Right ventricle myocardium superior (tissue), 1 donor: ENCODE data around the gene CCL4. TPM values are rescaled to one million over a fixed set of nuclear protein-coding genes. Genes with fewer than 3 reads are reported as not detected.
"Not testable (repeated sequence)": the region's sequence is repeated elsewhere in the genome, so short reads cannot be mapped to it uniquely, and the experiment has no call there.

ENCODE experiments used
- ATAC-seq: fragments of 200-7000 bp; cut with Tn5 transposase; one replicate; pipeline ENCODE4 v1.9.1; 2020; ENCODE audit warnings: mild to moderate bottlenecking; ENCODE audit not compliant: poor library complexity
- DNase-seq: peaks from one replicate; pipeline ENCODE4 v3.0.0-alpha.2; 2020
- intact Hi-C: fragments of 100-400 bp; cut with DNase I; formaldehyde crosslinking; loops from one replicate; pipeline ENCODE4 v1.11.2; 2022
- total RNA-seq: library from RNA; stranded (reverse); fragmentation: NEBNext Ultra II Directional; extraction: Animal tissue kit (Norgen Biotek cat#: 25700); gene quantifications from one replicate; pipeline ENCODE4 v1.2.1, GENCODE V29; 2021
- donor health status: DM: no; HTN: yes; CAD: no; lungs with severe emphysema.

Gene CCL4
- total RNA-seq, 1 donor from 2014 or later, result 0.62 TPM

DNA sequence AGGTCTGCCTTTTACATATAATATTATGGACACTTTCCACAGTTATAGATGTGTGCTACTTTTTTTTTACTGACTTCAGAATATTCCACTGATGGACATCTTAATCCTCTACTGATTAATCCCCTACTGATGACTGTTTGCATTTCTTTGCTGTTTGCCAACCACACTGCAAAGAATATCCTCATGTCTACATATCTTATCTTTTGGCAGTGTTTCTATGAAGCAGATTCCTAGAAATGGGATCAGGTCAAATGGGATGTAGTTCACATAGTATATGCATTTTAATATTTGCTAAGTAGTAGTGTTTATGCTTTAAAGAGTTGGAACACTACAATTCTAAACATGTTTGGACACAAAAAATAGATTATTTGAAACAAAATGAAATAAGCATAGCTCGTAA is 16.8 kb upstream of the CCL4 start:
- ATAC-seq, result no peak
- intact Hi-C loops, result no loop called here

DNA sequence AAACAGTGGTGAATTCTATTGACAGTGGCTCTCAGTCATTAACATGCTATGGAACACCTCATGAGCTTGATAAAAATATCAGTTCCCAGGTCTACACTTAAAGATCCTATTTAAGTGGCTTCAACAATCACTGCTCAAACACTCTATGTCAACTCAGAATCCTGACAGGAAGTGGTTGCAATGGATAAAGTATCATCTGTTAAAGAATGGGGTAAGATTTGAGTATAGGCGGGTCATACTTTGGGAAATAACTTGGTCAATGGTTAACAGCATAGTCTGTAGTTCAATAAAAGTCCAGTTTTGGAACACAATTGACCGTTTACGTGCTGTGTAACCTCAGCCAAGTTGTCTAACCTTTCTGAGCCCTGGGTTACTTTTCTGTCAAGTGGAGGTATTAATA is 16.2 kb upstream of the CCL4 start:
- intact Hi-C loops, ATAC-seq, DNase-seq: not testable (repeated sequence)

More for the DNA sequence above, 16.8 kb upstream of the CCL4 start:
- DNase-seq, result no peak

DNA sequence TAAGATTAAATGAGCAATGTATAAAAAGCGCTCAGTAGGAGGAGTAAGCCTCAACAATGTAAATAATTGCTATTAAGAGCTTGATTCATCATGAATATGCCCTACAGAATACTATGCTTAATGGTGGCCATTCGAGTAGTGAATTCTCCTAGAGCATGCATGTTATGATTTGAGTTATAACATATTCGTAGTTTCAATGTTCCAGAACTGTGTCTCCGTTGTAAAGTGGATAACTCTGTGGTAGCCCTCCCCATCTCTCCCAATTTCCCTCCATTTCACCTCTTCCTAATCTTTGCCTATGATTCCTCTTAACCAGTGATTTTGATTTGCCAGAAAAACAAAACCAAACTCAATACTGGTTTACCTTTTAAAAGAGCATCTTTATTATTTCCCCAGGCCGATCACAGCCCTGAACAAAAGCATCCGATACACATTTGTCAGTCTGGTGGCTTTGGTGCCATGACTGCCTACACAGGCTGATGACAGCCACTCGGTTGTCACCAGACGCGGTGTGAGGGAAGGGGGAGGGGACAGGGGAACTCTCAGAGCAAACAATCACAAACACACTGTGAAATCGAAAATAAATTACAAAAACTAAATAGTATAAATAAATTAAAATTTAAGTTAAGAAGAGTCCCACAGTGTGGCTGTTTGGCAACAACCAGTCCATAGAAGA is 15.6 kb upstream of the CCL4 start:
- intact Hi-C loops, result not testable (repeated sequence)

DNA sequence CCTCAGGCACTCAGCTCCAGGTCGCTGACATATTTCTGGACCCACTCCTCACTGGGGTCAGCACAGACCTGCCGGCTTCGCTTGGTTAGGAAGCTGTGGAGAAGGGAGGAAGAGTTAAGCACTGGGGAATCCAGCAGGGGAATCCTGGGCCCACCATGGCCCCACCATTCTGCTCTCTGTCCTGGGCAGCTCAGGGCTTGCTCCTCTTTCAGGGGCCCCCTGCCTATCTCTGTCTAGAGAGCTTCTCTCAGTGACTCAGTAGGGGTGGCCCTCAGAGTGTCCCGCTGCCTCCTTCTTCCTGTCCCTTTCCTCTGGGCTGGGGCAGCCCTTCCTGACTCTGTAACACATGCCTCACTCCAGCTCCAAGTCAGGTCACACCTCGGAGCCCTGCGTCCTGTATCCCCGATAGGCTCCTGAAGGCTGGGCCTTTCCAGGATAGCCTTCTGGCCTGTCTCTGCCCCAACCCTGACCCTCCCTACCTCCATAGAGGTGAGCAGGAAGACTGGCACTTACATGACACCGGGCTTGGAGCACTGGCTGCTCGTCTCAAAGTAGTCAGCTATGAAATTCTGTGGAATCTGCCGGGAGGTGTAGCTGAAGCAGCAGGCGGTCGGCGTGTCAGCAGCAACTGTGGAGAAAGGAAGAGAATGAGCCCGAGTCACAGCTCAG is 14.8 kb upstream of the CCL4 start:
- ATAC-seq, result no peak
- no peak for DNase-seq
- intact Hi-C loops, result no loop called here

More for the DNA sequence above, 15.6 kb upstream of the CCL4 start:
- ATAC-seq, DNase-seq: not testable (repeated sequence)

DNA sequence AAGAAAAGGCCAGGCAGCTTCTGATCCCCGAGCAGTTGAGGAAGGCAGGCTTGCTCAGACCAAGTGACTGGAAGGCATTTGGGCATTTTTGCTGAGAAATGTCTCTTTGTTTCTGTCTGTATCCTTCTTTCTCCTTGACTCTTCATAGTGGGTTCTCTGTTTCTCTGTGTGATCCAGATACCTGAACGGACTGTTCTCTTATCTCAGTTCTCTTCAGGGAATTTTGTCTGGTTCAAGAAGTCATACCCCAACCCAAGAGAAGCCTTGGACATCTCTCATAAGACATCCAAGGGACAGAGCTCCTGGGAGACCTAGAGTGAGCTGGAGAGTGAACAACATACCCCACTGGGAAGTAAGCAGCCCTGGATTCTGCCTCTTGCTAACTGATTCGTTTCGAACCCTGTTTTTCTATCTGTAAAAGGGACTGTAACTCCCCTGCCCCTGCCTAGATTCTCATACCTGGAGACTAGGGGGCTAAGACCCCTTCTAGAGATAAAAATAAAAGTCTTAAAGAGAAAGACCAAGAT is 14.2 kb upstream of the CCL4 start:
- intact Hi-C loops, result no loop called here
- no peak for ATAC-seq
- DNase-seq, result no peak

DNA sequence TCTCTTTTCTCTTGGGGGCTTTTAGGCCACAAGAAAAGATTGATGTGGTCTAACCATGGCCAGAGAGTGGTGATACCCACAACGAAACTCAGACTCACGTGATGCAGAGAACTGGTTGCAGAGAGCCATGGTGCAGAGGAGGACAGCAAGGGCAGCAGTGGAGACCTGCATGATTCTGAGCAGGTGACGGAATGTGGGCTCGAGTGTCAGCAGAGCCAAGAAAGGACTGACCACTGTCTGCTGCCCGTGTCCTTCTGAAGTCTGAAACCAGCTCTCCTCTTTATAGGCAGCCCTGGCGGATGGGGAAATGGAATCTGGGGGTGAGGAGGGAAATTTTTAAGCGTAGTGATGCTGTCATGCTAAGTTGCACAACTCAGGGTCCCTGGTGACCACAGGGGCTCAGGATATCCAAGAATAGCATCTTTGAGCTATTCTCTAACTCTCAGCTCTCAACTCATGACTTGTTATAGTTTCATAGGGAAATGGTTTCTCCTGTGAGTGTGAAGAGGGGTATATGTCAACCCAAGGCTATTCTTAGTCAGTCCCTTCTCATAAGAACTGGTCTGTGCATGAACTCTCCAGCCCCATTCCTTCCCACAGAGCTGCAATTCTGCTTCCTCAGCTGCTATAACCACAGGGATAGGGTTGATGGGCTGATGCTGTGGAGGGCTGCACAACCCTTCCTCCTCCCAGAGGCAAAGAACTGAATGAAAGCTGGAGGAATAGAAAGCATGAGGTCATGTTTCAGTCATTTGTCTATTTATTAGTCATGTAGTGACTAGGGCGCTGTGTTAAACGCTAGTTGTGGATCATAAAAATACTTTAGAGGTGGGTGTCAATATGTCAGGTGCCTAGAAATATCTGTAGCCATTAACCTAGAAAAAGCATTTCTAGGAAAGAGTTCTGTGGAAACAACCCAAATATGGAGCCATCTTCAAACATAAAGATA is 13.5 kb upstream of the CCL4 start, which contains the start of gene CCL3:
TSS of gene CCL3 (minus strand) at position 256 of the 949 bp plus-strand sequence. CDS start at position 171, 85 bp downstream.
- peak; percentile 39 for DNase-seq
- intact Hi-C loops, result no loop called here
- ATAC-seq, result peak; percentile 58

DNA sequence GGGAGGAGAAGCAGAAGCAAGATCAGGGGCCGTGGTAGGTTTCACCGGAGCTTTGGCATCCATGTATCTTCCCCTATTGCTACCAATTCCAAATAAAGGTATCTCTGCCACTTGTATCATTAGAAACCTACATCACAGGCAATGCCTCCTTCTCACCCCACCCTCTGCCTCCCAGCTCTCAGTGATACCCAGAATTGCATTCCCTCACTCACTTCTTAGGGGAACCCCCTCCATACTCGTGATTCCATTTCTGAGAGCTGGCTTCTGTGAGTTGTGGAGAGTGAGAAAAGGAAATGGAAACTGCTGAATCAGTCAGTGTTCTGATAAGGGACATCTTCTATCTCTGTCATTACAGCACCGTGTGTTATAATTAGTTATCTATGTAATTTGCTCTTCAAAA is 11.4 kb upstream of the CCL4 start:
- intact Hi-C loops, result no loop called here
- ATAC-seq, result no peak
- no peak for DNase-seq

DNA sequence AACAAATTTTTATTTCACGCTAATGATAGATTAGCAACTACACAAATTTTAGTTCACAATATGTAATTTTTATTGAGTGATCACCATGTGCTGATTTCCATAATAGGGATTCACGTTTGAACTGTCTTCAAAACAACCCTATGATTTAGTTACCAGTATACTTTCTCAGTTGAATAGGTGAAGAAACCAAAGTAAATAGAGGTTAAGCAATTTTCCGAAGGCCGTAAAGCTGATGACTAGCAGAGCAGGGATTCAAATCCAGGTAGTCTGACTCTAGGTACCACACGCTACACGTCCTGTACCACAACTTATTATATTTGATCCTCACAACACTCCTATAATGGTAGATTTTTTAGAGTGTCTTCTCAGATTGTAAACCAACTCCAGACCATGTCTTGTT is 10.9 kb upstream of the CCL4 start:
- intact Hi-C loops, ATAC-seq: not testable (repeated sequence)

DNA sequence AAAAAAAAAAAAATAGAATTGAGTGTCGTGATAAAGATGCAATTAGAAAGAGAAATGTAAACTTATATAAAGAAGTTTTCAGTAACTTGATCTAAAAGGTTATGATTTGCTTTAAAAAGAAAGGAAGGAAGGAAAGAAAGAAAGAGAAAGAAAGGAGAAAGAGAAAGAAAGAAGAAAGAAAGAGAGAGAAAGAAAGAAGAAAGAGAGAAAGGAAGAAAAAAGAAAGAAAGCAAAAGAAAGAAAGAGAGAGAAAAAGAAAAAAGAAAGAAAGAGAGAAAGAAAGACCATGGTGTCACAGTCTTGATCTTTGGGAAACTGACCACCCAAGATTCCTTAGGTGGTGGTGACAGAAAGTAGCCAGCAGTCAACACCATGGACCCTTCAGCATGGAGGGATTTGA is 9.4 kb upstream of the CCL4 start:
- DNase-seq (no peak), ATAC-seq (no peak)
- intact Hi-C loops, result no loop called here

More for the DNA sequence above, 10.9 kb upstream of the CCL4 start:
- not testable (repeated sequence) for DNase-seq

DNA sequence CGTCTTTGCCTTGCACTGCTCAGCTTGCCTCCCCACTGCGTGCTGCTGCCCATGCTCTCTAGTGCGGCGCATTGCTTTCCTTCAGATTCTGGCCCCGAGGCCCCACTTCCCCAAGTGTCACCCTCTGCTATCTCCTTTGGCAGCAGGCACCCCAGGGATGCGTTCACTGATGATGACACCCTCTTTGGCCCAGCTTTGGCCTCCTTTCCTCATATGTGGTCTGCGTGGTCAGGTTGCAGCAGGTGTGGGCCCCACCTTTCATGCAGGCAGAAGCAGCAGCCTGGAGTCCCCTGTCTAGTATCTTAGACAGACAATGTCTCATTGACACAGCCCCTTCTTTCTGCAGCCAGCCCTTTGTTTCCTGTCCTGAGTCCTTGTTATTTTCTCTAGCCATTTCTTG is 8.9 kb upstream of the CCL4 start:
- DNase-seq (no peak), ATAC-seq (no peak)
- intact Hi-C loops, result no loop called here

DNA sequence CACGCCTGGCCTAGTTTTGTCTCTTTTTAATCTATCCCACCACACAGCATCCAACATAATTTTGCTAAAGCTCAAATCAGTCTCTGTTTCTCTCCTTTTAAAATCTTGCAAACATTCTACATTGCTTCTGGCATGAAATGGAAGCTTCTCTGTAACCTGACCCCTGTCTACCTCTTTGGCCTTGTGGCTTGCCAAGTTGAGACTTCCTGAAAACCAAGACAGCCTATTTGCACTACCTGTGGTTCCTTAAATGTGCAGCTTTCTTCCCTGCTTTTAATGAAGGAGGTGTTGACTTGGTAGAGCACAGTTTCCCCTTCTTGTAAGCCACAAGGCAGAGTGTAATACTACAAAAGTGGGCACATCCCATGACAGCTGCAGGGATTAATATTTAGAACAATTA is 7.6 kb upstream of the CCL4 start:
- intact Hi-C loops, result no loop called here
- ATAC-seq, result no peak
- no peak for DNase-seq

DNA sequence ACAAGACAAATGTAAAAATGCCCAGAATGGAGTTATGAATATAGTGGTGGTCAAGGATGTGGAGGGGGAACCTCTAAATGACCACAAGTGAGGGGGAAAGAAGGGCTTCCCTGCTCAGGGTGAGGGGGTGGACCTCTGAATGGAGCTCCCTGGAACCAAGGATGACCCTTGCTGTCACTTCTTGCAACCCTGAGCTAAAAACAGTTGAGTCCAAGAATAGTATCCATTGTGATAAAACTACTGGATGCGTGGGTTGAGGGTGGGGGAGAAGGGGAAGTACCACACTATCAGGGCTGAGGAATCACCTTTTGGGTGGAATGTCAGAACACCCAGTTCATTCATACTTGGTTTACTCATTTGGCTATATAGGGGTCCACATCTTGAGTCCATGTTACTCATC is 4.6 kb upstream of the CCL4 start:
- DNase-seq, intact Hi-C loops, ATAC-seq: not testable (repeated sequence)

DNA sequence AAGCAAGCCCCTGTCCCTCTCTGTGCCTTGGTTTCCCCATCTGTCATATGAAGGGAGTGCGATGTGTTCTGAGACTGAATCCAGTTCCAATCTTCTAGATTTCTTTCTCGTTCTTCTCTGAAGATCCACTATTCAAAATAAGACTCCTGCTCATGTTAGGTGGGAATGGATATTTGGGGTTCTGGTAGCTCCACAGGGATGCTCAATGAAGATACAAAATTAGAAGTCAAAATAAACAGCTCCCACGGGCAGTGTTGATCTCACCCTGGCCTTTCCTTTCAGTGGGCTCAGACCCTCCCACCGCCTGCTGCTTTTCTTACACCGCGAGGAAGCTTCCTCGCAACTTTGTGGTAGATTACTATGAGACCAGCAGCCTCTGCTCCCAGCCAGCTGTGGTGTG is 619 bp downstream of the CCL4 start:
- ATAC-seq, DNase-seq, intact Hi-C loops: not testable (repeated sequence)

DNA sequence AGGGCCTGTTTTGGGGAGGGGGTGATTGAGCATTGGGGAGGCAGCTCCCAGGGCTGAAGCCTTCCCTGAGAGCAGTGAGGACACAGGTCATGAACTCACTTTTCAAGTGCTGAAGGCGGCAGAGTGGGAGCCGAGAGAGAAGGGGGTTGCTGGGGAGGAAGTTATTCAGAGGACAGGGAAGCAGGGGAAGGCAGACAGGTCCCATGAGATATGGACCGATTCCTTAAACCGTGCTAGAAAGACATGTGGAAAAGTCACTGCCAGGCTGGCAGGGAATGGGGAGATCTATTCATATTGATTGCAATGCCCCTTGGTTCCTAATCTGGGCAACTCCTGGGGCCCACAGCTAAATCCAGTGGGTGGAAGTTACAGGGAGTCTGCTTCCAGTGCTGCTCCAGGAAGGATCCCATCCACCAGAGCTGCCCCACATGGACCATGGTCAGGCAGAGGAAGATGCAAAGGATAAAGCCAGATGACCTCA is 1.1 kb downstream of the CCL4 start:
- ATAC-seq, result no peak
- no peak for DNase-seq

DNA sequence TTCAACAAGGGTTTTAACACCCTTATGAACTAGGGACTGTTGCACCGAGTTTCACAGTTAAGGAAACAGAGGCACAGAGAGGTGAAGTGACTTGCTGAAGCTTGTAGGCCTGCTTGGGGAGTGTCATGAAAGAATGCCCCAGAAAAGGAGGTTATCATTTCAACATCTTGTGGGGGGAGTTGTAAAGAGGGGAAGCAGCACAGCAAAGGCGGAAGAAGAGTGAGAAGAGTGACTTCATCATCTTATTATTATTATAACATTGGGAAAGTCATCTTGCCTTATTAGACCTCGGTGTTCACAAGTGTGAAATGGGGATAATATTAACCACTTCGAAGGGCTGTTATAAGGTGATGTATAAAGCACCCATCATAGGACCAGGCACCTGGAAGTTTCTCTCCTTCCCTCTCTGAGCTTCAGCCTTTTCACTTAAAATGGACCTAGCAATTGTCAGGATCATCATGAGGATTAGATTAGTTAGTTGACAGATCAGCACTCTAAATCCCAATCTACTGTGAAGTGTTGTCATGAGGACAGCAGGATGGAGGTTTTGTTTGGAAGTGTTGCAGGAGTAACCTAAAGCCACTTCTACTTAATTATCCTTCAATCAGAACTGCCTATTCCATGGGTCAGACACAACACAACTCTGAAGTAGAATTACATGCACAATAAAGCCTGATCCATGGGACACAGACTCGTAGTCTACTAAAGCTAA is 2.3 kb downstream of the CCL4 start:
- ATAC-seq (no peak), DNase-seq (no peak)
- intact Hi-C loops, result no loop called here

More for the DNA sequence above, 1.1 kb downstream of the CCL4 start:
- intact Hi-C loops, result no loop called here

DNA sequence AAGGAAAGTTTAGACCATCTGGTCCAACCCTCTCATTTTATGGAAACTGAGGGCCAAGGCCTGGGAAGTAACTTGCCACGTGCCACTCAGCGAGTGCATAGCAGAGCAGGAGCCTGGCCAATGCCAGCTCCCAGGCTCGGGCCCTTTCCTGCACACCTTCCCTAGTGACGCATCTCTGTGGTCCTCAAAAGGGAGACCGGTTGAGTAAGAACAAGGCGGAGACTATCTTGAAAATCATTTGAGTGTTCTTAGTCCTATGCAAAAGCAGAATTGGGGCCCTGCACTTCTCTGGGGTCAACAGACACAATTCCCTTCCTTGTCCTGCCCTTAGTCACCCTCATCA is 2.8 kb downstream of the CCL4 start:
- DNase-seq (no peak), ATAC-seq (no peak)
- intact Hi-C loops, result no loop called here

DNA sequence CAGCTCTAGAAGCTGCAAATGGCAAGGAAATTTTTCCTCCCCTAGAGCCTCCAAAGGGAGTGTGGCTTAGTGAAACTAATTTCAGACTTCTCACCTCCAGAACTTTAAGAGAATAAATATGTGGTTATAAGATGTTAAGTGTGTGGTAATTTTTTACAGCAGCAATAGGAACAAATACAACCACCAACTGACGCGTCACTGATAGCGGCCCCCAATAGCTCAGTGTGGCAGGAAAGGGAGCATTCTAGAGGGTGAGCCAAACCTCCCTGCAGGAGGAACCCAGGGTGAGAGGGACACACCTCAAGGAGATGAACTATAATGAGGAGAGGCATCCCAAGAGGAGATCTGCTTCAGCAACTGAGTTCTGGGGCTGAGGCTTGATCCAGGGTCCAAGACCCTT is 4.0 kb downstream of the CCL4 start:
- intact Hi-C loops, result no loop called here
- DNase-seq (no peak), ATAC-seq (no peak)

DNA sequence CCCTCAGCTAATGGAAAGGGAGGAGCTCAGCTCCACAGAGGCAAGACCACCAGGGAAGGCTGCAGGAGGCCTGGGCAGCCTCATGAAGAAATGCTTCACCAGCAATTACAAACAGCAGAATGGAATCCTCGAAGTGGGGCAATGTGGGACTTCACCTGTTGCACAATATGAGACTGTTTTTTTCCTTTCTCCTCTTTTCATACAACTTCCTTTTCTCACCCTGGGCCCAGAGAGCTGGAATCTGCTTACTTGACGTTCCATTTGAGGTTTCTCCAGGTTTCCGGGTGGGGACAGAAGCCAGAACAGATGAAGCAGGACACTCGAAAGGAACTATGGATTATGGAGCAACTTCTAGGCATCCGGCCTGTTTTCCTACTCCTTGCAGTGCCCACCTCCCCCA is 4.6 kb downstream of the CCL4 start:
- DNase-seq, intact Hi-C loops: not testable (repeated sequence)
- peak; percentile 27 for ATAC-seq
